ENCODE data around the gene CLDN10. TPM values are rescaled to one million over a fixed set of nuclear protein-coding genes. Genes with fewer than 3 reads are reported as not detected.

Gene CLDN10
- total and polyA plus RNA-seq, 10 donors, result 0.08 to 0.52 (median 0.10) TPM; not detected in 5

- no peak for TF ChIP-seq CTCF (IDR thresholded peaks at IDR 0.05 in 8 of 11, conservative IDR thresholded peaks at IDR 0.05 in 3 of 11)
- no peak for TF ChIP-seq POLR2A (IDR thresholded peaks at IDR 0.05)
- TF ChIP-seq POLR2AphosphoS5 (IDR thresholded peaks at IDR 0.05), result no peak
- H3K27me3 ChIP-seq (replicated peaks in 1 of 7), result peaks cover 0 to 14% (median 0%) of the 10 kb centered on the region in 7 donors
- no peak overlapping the region for H3K4me3 ChIP-seq
- H3K27ac ChIP-seq, result no peak overlapping the region
- H3K4me1 ChIP-seq, result peaks cover 0 to 4% (median 0%) of the 10 kb centered on the region in 6 donors
- peaks cover 0 to 12% (median 9%) of the 10 kb centered on the region in 8 donors for H3K9me3 ChIP-seq
- intact Hi-C loops (cut with DNase I; ENCODE audit: low total_unique reads), result no loop called here
- no peaks in the 10 kb centered on the region for H3K36me3 ChIP-seq
- DNase-seq, result no peak
- 73 to 90% (median 88%) methylated on average over 2 to 4 of the region's 4 CpGs for WGBS, 5 donors
Measured at GRCh38 chr13:95505986-95506385, 46.5 kb upstream of the CLDN10 start.

- Histone ChIP-seq H3K27me3 (replicated peaks in 1 of 7) (peaks cover 0 to 22% (median 0%) of the 10 kb centered on the region in 7 donors), H3K36me3 (no peaks in the 10 kb centered on the region), H3K4me1 (peaks cover 0 to 4% (median 0%) of the 10 kb centered on the region in 6 donors), H3K9me3 (no peaks in the 10 kb centered on the region), H3K4me3 (no peak overlapping the region), H3K27ac (no peak overlapping the region)
- DNase-seq, result no peak
- intact Hi-C loops (cut with DNase I; ENCODE audit: low total_unique reads), result no loop called here
- no peak for TF ChIP-seq POLR2AphosphoS5 (IDR thresholded peaks at IDR 0.05)
- TF ChIP-seq POLR2A (IDR thresholded peaks at IDR 0.05), result no peak
- no peak for TF ChIP-seq CTCF (IDR thresholded peaks at IDR 0.05 in 8 of 11, conservative IDR thresholded peaks at IDR 0.05 in 3 of 11)
- WGBS, 5 donors, result 0 to 98% (median 72%) methylated on average over 1 of the region's 1 CpG
Measured at GRCh38 chr13:95507991-95508390, 44.5 kb upstream of the CLDN10 start.

GRCh38 chr13:95508996-95509395 is 43.5 kb upstream of the CLDN10 start:
- no peak for TF ChIP-seq CTCF (IDR thresholded peaks at IDR 0.05 in 8 of 11, conservative IDR thresholded peaks at IDR 0.05 in 3 of 11)
- TF ChIP-seq POLR2AphosphoS5 (IDR thresholded peaks at IDR 0.05), result no peak
- TF ChIP-seq POLR2A (IDR thresholded peaks at IDR 0.05), result no peak
- intact Hi-C loops (cut with DNase I; ENCODE audit: low total_unique reads), result no loop called here
- H3K27me3 ChIP-seq (replicated peaks in 1 of 7), result peaks cover 0 to 24% (median 0%) of the 10 kb centered on the region in 7 donors
- H3K36me3 ChIP-seq, result no peaks in the 10 kb centered on the region
- no peak for DNase-seq
- H3K4me1 ChIP-seq, result peaks cover 0 to 4% (median 0%) of the 10 kb centered on the region in 6 donors
- H3K27ac ChIP-seq, result no peak overlapping the region
- no peak overlapping the region for H3K4me3 ChIP-seq
- H3K9me3 ChIP-seq, result no peaks in the 10 kb centered on the region

GRCh38 chr13:95509521-95510310 is 42.8 kb upstream of the CLDN10 start:
- H3K9me3 ChIP-seq, result no peaks in the 10 kb centered on the region
- peaks cover 0 to 26% (median 0%) of the 10 kb centered on the region in 7 donors for H3K27me3 ChIP-seq (replicated peaks in 1 of 7)
- peaks cover 0 to 4% (median 0%) of the 10 kb centered on the region in 6 donors for H3K4me1 ChIP-seq
- H3K36me3 ChIP-seq, result no peaks in the 10 kb centered on the region
- TF ChIP-seq CTCF (IDR thresholded peaks at IDR 0.05 in 8 of 11, conservative IDR thresholded peaks at IDR 0.05 in 3 of 11) (no peak), POLR2AphosphoS5 (IDR thresholded peaks at IDR 0.05) (no peak), POLR2A (IDR thresholded peaks at IDR 0.05) (no peak)
- intact Hi-C loops (cut with DNase I; ENCODE audit: low total_unique reads), result no loop called here
- 46 to 70% (median 59%) methylated on average over 8 of the region's 8 CpGs for WGBS, 5 donors
- DNase-seq, result no peak
- peak overlapping the region in 2 of 8 donors; percentile 53 to 66 for H3K27ac ChIP-seq
- no peak overlapping the region for H3K4me3 ChIP-seq
